Measurements from ENCODE around the gene PCDHGA10.

DNA sequence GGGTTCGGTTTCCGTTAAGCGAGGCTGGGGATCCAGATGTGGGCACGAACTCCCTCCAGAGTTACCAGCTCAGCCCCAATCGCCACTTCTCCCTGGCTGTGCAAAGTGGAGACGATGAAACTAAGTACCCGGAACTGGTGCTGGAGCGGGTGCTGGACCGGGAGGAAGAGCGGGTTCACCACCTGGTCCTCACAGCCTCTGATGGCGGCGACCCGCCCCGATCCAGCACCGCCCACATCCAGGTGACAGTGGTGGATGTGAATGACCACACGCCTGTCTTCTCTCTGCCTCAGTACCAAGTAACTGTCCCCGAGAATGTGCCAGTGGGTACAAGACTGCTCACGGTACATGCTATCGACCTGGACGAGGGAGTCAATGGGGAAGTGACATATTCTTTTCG is 29.4 kb upstream of the PCDHGA10 start:
- TF ChIP-seq CTCF (conservative IDR thresholded peaks at IDR 0.05; ENCODE audit: low read length) = no peak
- TF ChIP-seq EZH2phosphoT487 (IDR thresholded peaks at IDR 0.05; ENCODE audit: borderline replicate concordance) = no peak
